Endothelial cell of hepatic sinusoid (primary cell): ENCODE data around the gene OR2G2.

ENCODE experiments used
- in situ Hi-C: cut with HindIII; loops from 2 replicates; pipeline ENCODE4 v1.10.0; 2017; ENCODE audit warnings: low sequenced_read_pairs

Gene OR2G2, protein sequence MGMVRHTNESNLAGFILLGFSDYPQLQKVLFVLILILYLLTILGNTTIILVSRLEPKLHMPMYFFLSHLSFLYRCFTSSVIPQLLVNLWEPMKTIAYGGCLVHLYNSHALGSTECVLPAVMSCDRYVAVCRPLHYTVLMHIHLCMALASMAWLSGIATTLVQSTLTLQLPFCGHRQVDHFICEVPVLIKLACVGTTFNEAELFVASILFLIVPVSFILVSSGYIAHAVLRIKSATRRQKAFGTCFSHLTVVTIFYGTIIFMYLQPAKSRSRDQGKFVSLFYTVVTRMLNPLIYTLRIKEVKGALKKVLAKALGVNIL

DNA sequence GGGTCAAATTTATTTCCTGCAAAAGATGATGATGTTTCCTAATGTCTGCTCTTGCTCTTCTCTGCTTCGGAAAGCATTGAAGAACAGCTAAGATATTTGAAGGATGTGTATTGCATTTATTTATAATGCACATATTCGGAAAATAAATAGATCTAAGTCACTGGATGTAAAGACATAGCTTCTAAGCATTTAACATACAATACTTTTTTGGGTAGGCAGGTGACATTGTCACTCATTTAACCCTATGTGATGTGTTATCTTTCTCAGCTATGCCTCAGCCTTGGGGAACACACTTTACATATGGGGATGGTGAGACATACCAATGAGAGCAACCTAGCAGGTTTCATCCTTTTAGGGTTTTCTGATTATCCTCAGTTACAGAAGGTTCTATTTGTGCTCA is at the start of gene OR2G2:
Gene OR2G2 (plus strand): TSS at position 301 of the 400 bp plus-strand sequence. CDS start 0 bp downstream, at position 301.
- in situ Hi-C loops, result no loop called here

DNA sequence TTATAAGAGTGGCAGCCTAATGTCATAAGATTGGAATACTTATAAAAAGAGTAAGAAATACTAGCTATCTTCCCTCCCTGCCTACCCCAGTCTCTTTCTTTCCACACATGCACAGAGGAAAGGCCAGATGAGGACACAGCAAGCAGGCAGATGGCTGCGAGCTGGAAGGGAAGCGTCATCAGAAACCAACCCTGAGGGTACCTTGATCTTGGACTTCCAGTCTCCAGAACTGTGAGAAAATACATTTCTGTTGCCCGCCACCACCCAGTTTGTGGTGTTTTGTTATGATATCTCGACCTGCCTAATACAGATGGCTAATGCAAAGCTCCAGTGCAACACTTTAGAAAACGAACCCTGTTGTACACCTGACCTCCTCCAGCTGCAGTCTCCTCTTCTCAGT is 49.6 kb upstream of the OR2G2 start:
- in situ Hi-C loops, result no loop called here

DNA sequence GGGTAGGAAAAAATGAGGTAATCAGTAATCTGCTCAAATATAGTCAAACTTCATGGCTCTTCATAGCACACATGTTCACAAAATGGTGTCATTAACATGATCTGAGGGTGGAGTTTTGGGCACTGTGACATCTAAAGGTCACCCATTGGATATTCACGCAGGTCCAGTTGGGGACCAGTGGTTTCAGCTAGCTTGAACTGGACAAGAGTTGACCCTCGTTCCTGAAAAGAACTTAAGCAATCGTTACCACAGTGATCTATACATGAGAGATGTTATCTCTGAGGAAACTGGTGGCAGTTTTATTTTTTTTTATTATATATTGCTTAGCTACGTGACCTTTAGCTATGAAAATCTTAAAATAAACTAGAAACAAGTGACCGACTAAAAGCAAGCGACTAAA is 48.9 kb upstream of the OR2G2 start:
- in situ Hi-C loops, result no loop called here

DNA sequence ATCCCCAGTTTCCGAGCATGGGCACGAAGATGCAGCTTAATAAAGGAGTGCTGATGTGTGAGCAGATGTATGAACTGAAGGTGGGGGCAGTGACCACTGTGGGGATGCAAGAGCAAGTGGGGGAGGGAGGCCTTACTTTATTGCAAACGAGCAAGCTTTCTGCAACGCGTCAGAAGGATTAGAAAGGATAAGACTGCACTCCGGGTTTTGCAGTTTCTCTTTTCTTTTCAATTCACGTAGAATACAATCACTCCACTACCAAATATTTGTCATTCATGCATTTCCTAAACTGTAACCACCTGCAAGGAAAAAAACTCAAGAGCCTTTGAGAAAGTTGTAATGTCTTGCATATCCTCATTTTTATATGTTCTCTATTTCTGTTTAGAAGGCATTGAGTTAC is 47.6 kb upstream of the OR2G2 start:
- in situ Hi-C loops, result no loop called here

DNA sequence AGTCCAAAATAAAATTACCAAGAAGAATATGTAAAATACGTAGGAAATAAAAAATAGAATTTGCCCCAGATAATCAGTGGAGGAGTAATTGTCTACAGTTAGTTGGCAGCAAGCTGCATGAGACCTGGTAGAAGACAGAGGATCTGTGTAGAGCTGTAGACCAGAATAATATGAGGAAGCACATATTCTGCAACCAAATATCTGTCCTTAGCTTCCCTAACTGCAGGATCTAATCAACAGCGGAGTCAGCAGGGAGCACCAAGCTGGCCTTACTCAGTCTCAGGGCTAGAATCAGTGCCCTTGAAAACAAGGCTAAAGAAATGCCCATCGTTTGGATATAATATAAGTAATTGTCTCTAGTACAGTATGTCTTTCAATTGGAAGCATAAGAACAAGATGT is 45.3 kb upstream of the OR2G2 start:
- in situ Hi-C loops, result no loop called here

DNA sequence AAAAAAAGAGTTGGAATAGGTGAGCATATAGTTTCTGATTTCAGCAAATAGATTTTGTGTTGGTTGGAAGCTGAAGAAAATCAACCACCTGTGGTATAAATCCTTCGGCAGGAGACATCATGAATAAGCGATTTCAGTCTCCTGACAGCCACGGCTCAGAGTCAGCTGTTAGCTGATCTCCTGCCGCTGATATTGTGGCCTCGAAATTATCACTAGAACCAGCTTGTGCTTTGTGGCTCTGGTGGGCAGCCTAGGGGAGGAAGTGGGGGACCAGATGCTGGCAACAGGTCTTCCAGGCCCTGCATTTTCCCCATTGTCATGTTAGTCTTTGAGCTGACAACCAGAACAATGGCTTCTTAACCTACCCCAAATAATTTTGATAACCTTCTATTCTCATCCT is 40.1 kb upstream of the OR2G2 start:
- in situ Hi-C loops, result no loop called here

DNA sequence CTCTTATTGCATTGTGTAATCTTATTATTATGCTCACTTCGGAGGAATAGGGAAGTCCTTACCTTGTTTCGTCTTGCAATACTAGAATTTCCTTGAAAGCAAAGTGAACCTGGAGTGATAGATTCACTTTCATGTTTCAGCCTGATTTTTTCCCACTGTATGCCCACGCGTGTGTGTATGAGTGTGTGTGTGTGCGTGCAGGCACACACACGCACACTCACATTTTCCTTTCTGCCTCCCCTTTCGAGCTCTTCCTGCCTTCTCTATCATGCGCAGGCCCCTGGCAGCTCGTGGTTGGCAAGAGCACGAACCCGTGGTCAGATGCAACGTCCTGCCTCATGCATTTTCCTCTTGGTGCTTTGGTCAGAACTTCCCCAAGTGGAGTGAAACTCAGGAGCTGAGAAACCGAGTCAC is 39.4 kb upstream of the OR2G2 start, which contains the start of gene GCSAML:
Gene GCSAML (plus strand): TSS at position 366 of the 414 bp plus-strand sequence. CDS start 58 bp downstream, outside the sequence.
- in situ Hi-C loops, result no loop called here

DNA sequence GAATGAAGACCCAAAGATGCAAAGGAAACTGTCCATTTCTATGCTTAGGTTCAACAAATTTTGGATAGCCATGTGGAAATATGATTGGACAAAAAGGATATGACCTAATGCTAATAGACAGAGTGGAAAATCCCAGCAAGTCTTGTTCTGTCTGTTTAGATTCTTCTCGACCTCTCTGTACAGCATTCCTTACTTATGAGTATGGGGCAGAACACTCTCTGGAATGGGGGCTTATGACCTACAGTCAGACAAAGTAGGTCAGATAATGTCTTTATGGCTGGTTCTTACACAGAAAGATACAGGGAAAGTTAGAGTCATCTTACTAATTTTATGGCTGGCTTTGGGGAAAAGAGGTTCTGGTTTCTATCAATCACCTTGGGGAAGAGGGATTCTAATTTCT is 36.4 kb upstream of the OR2G2 start:
- in situ Hi-C loops, result no loop called here

DNA sequence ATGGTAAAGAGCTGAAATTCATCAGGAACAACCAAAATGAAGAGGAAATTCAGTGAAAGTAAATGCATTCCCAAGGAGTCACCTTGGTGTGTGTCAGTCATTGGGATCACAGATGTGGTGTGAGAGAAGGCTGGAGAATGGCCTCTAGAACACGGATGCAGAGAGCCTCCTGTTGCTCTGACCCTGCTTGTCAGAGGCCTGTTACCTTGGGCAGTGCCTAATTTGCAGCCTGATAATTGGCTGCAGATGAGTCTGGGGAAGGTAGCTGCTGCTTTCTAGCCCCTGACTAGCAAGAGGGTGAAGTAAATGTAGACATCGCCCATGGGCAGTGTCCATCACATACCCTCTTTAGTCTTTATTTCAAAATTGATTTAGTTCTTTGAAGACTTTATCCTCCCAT is 35.9 kb upstream of the OR2G2 start:
- in situ Hi-C loops, result no loop called here

DNA sequence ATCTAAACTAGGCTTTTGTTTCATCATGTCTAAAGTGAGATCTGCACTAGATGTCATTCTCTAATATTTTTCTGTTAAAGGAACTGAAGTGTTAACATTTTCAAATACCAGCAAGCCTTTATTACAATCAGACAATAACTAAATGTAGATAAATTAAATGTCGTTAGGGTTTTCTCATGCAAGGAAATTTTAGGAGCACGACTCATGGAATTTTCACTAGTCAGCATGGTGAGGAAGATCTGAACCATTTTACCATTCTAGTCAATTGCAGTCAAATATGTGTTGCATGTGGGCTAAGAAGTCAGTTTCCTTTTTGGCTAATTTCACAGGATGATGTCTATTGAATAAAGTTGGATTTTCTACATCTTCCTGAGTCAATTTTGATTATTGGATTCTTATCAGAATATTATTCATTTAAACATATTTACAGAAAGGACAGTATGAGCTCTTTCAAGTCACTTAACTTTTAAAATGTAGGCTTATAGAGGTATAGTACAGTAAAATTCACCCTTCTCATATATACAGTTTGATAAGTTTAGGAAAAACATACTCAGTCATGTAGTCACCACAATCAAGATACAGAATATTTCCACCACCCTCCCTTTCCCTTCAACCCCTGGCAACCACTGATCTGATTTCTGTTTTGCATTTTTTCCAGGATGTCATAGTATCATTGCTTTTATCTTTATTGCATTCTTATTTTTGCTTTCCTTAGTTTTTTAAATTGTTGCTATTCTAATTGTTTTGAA is 30.1 kb upstream of the OR2G2 start:
- in situ Hi-C loops, result no loop called here

DNA sequence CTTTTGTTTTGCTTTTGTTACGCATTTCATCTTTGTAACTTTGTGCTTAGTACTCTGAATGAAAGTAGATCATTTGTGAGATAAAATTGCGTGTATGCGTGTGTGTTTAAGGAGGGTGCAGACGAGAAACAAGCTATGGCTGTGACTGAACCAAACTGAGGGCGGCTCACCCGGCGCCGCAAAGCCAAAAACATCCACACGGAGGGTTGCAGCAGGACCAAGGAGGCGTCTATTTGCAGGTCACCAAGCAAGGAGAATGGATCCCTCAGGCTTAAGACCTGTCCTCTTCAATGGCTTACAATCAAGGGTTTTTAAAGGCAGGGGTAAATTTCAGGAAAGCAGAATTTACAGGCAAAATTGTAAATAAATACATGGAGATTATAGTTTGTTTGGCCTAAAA is 26.4 kb upstream of the OR2G2 start:
- in situ Hi-C loops, result no loop called here

DNA sequence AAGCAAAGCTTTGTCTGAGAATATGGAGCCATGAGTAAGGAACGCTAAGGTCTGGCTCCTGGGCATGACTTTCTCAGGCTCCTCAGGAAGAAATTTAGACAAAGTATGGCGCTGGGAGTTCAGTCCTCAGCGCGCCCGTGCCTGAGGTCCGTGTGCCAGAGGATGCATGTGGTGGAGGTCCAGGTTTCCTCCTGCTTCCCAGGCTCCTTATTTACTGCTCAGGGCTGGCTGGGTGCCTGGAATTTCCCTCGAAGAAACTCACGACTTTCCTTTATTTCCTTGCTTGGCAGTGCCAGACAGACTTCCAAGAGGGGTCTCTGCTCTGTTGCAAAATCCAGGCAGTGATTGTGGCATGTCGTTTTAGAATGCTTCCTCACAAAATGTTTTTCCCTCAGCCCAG is 26.0 kb upstream of the OR2G2 start:
- in situ Hi-C loops, result no loop called here

DNA sequence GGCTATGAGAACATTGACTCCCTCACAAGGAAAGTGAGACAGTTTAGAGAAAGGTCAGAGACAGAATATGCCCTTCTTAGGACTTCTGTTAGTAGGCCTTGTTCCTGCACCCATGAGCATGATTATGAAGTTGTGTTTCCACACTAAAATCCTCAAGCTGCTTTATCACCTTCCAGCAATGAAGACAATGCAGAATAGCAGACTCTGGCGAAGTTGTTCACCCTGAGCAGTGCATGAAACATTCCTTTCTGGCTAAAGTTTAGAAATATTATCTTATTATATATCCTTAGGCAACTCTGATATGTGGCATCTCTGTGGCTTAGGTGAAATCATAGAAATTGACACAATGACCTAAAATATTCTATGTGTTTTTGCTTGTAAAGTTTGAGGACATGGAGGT is 13.9 kb upstream of the OR2G2 start:
- in situ Hi-C loops, result loop anchor here (10.0 kb wide), 1 partner anchor 179 kb away; no protein-coding TSS in a partner anchor

DNA sequence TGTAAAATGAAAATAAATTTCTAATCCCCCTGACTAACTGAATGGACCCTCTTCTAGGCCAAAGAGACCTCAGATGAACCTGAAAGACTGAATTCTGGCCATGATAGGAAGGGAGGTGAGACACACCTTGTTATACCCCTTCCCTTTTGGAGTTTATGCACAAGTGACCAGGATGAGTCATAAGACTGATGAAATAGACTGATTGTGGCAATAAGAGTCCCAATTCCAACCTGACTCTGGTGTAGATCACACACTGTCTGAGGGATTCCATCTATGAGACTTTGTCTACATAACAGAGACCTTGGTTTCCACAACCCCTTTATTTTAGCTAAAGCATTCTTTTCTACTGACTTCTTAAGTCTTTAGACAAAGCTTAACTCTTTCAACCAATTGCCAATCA is 13.5 kb upstream of the OR2G2 start:
- in situ Hi-C loops, result loop anchor here (10.0 kb wide), 1 partner anchor 180 kb away; no protein-coding TSS in a partner anchor

DNA sequence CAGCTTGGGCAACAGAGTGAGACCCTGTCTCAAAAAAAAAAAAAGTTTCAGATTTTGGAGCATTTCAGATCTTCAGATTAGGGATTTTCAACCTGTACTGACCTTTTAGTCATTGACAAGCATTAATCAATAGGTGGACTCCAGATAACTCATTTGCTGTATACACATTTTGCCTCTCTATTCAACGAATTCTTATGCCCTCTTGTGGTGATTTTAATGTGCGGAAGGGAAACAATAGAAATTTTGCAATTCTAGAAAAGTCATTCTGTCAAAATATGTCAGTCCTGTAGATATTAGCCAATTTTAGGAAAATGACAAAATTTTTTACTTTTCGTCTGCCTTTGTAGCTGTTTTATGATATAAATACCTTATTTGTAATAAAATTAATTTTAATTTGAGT is 11.6 kb upstream of the OR2G2 start:
- in situ Hi-C loops, result loop anchor here (10.0 kb wide), 1 partner anchor 182 kb away; no protein-coding TSS in a partner anchor

DNA sequence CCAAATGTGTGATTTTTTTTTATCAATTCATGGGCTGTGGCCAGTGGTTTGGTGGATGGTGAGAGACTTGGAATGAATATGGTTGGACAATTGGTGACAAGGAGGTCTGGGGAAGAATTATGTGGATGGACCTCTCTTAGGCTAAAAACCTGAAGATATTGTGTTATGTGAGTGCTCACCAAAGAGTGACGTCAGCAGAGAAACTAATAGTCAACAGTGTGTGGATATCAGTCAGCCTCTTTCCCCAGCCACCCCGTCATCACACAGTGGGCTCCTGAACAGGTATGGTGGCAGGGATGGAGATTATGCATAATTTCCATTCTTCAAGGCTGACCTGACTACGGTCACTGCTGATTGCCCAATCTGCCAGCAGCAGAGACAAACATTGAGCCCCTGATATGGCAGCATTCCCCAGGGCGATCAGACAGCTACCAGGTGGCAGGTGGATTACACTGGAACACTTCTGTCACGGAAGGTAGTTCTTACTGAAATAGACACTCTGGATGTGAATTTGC is 9.2 kb upstream of the OR2G2 start:
- in situ Hi-C loops, result loop anchor here (10.0 kb wide), 1 partner anchor 184 kb away; no protein-coding TSS in a partner anchor

DNA sequence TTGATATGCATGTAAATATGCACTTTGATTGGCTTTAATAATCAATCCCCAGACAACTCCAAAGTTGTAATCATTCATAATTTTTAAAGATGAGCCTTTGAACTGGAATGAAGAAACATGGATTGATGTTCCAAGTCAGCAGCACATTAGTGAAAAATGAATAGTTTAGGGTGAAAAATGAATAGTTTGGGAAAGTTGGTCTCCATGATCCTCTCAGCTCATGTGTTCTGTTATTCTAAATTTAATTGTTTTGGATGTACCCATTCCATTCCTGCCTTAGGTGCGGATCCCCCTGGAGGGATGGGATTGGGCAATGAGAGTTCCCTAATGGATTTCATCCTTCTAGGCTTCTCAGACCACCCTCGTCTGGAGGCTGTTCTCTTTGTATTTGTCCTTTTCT is 17.1 kb downstream of the OR2G2 start, which contains the start of gene OR2G3:
Gene OR2G3 (plus strand): TSS at position 301 of the 400 bp plus-strand sequence. CDS start 0 bp downstream, at position 301.
- in situ Hi-C loops, result no loop called here

DNA sequence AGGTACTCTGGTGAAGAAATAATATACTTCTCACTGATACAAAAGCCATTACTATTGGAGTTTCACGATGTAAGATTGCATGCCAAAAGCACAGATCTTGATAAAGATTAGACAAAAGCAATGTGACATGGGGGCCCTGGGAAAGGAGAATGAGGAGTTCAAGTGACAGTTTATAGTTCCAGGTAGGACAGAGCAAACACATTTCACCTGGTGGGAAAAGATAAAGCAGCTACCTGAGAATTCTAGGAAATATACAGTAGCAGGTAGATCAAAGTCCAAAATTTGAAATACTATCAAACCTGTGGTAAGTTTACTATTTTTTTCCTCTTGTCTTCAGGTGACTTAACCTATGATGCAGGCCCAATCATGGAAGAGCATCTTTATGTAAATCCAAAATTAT is 25.2 kb downstream of the OR2G2 start:
- in situ Hi-C loops, result no loop called here

DNA sequence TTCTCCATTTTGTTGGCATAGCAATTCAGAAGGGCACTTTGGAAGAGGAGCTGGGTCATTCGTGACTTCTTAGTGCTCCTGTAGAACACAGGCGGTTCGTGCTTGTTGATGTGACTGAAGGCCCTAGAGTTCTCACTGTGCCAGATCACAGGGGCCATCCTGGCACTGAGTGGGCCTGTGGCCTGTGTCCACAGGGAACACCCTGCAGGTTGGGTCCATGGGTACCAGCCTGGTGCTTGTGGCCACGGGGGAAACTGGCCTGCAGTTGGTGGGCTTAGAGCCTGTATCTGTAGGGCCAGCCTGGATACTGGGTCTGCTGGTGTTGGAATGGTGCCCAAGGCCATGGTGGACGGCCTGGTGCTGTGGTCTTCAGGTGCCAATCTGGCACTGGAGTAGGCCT is 26.5 kb downstream of the OR2G2 start:
- in situ Hi-C loops, result no loop called here

DNA sequence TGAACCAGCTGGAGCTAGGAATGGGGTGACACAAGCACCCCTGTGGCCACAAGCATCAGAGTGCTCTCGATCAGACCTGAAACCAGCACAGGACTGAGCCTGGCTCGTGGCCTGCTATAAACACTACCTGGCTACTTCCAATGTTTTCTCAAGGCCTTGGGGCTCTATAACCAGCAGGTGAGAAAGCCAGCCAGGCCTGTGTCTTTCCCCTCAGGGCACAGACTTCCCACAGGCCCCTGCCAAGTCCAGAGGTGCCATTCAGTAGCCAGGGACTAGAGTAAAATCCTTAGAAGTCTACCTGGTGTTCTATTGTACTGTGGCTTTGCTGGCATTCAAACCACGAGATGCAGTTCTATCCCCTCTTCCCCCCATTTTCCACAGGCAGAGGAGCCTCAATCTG is 39.8 kb downstream of the OR2G2 start:
- in situ Hi-C loops, result no loop called here

DNA sequence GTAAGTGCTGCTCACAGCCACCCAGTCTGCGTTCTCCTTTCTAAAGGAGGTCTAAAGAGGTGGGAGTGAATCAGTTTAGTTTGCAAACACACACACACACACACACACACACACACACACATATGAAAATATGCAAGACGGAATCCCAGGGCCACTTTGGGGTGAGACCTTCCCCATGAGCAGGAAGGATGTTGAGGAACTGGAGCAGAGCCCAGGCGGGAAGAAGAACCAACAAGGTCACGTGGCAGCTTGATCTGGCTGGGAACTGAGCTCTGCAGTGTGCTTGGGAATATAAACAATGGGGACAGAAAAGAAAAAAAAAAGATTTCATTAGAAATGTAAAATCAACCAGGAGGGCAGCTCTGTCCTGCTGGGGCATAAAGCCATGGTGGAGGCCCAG is 49.9 kb downstream of the OR2G2 start:
- in situ Hi-C loops, result no loop called here

DNA sequence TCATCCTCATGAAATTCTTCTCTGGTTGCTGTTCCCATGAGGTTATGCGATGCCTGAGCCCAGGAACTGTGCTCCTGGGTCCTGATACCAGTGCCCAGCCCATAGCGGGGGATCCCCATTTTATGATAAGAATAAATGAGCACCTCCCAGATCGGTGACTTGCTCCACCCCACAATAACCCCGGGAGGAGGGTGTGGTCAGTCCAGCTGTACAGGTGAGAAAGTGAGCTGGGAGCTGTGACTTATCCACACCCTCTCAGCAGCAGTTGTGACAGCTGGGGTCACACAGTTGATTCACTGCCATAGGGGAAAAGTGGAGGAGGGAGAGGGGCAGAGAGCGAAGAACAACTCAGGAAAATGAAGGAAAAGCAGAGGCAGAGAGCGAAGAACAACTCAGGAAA is 50.6 kb downstream of the OR2G2 start:
- in situ Hi-C loops, result no loop called here
